GM18499 (cell line): ENCODE data around the gene LGI2.

Source experiments
- ATAC-seq: cut with Tn5 transposase; IDR thresholded peaks from one replicate; pipeline ENCODE4 v1.9.1; 2021; ENCODE audit warnings: moderate number of reproducible peaks; ENCODE audit not compliant: insufficient read depth, unreplicated experiment

LGI2 gene

DNA sequence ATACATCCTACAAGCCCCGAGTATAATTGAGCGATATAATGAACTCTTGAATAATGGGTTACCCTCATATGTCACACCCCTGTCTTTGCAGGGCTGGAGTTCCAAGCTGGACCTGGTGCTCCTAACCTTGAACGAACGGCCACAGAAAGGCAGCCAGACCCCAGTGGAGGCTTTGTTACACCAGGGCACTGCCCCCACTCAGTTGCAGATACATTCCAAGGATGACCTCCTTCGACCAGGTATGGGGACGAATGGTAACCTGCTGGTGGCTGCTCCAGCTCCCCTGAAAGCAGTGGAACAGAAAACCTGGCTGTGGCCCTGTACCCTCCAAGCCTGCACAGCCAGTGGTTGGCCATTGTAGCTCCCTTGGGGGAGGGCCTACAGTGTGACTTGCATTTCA, 61.3 kb downstream of the LGI2 start:
- no peak for ATAC-seq

DNA sequence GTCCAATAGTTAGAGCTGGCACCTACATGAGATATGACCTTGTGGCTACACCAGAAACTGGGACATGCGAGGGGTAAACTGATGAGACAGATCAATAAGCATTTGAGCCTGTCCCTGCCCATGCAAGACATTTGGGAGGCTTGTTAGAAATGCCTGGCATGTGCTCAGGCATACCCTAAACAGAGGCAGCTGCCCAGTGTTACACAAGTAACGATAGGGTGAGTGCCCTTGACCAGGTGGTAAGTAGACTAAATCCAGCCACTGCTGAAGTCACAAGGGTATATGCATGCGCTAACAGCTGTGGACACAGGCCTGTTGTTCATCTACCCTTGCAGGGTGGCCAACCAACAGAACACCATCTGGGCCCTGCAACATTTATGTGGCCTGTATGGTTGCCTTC, 61.8 kb downstream of the LGI2 start:
- ATAC-seq: no peak

- ATAC-seq: no peak
Observed at GRCh38 chr4:24968278-24968677, 62.5 kb downstream of the LGI2 start.

DNA sequence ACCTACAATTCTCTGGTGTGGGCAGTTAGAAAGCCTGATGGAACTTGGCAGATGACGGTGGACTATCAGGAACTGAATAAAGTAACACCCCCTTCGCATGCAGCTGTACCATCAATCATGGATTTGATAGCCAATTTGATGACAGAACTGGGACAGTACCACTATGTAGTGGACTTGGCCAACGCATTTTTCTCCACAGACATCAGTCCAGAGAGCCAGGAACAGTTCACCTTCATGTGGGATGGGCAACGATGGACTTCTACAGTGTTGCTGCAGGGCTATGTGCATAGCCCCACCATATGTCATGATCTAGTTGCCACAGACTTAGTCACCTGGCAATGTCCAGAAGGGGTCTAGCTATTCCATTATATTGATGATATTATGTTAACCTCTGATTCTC, 63.4 kb downstream of the LGI2 start:
- ATAC-seq: no peak

GRCh38 chr4:24966076-24966475, 64.7 kb downstream of the LGI2 start:
- ATAC-seq: no peak

DNA sequence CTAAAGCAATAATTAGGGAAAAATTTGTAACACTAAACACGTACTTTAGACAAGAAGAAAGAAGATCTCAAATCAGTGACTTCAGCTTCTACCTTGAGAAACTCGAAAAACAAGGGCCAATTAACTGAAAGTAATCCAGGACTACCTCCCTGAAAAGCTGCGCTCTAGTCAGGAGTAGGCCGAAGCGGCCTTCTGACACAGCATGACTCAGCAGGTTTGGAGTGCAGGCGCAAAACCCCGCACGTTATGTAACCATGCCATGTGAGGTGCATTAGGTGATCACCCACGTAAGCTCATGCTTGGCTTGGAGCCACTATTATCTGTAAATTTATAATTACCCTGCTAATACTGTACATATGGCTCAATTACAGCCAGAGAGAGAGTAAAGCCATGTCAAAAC, 65.1 kb downstream of the LGI2 start:
- no peak for ATAC-seq

- no peak for ATAC-seq
Observed at GRCh38 chr4:24963277-24963676, 67.5 kb downstream of the LGI2 start.

DNA sequence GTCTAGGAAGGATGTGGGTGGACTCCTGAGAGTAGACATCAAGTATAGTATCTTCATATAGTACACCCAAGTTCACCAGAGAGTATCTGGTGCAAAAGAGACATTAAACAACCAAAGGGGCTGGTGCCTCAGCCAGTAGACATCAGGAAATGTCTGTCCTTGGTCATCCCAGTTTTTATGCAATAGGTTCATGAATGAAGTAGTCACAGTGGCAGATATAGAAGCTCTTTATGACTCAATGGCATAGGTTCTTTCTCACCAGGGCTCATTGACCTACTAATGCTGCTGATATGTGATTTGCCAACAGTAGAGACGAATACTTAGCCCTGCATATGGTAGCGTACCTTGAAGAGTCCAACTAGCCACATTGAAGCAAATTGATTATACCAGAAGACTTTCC, 72.9 kb downstream of the LGI2 start:
- ATAC-seq: no peak

- no peak for ATAC-seq
Observed at GRCh38 chr4:24956763-24957162, 74.0 kb downstream of the LGI2 start.

GRCh38 chr4:24956091-24956490, 74.7 kb downstream of the LGI2 start:
- ATAC-seq: no peak

DNA sequence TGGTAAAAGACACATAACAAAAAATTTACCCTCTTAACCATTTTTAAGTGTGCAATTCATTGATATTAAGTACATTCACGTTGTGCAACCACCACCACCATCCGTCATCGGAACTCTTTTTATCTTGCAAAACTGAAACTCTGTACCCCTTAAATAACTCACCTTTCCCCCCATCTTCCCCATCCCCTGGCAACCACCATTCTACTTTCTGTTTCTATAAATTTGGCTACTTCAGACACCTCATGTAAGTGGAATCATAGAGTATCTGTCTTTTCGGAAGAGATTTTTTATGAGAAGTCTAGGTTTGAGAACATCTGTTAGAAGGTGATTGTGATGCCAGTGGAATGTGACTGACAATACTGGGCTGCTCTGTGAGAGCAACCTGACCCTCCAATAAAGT, 78.1 kb downstream of the LGI2 start:
- ATAC-seq: no peak

DNA sequence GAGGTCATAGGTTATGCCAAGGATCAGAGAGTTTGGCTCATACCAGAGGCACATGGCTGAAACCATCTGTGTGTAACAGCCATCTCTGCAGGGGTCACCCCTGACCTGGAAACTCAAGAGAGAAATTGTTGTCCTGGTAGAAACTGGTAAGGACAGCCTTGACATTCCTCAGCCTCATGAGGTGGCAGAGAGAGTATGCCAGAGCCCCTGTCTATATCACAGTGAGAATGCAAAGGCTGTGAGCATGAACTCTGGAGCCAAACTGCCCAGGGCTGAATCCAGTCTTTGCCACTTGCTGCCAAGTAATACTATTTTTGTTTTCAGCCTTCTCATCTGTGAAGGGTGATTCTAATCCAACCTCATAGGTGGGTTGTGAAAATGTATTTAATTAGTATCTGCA, 80.8 kb downstream of the LGI2 start:
- no peak for ATAC-seq
